Lower leg skin (tissue), 3 donors: ENCODE measurements around the gene PGF.

Source experiments
- POLR2A ChIP-seq, 2 donors: fragments of 450-650 bp; IDR thresholded peaks; one replicate each; pipeline ENCODE4 v1.6.1; 2016 to 2017; ENCODE audit warnings: antibody characterized with exemption in 2 of 2, mild to moderate bottlenecking in 1 of 2, moderate library complexity in 1 of 2
- TF ChIP-seq, protein P1 (sequence below), 3 donors: fragments of 450-650 bp; IDR thresholded peaks; one replicate each; pipeline ENCODE4 v1.5.1; 2016; ENCODE audit warnings: antibody characterized with exemption in 3 of 3, mild to moderate bottlenecking in 3 of 3, moderate library complexity in 2 of 3

- TF ChIP-seq POLR2A (IDR thresholded peaks at IDR 0.05), result no peak
- TF ChIP-seq, protein P1, sequence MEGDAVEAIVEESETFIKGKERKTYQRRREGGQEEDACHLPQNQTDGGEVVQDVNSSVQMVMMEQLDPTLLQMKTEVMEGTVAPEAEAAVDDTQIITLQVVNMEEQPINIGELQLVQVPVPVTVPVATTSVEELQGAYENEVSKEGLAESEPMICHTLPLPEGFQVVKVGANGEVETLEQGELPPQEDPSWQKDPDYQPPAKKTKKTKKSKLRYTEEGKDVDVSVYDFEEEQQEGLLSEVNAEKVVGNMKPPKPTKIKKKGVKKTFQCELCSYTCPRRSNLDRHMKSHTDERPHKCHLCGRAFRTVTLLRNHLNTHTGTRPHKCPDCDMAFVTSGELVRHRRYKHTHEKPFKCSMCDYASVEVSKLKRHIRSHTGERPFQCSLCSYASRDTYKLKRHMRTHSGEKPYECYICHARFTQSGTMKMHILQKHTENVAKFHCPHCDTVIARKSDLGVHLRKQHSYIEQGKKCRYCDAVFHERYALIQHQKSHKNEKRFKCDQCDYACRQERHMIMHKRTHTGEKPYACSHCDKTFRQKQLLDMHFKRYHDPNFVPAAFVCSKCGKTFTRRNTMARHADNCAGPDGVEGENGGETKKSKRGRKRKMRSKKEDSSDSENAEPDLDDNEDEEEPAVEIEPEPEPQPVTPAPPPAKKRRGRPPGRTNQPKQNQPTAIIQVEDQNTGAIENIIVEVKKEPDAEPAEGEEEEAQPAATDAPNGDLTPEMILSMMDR (IDR thresholded peaks at IDR 0.05), result no peak
These were observed 33.6 kb upstream of the PGF start for GRCh38 chr14:74988993-74989392.
